Measurements from ENCODE around the gene GALP. TPM values are rescaled to one million over a fixed set of nuclear protein-coding genes. Genes with fewer than 3 reads are reported as not detected.
"Not testable (repeated sequence)": the region's sequence is repeated elsewhere in the genome, so short reads cannot be mapped to it uniquely, and the experiment has no call there.

GALP gene
- total RNA-seq, 1 donor from 2014 or later = not detected

GRCh38 chr19:56218961-56219360 is 43.2 kb downstream of the GALP start:
- TF ChIP-seq, protein P1, sequence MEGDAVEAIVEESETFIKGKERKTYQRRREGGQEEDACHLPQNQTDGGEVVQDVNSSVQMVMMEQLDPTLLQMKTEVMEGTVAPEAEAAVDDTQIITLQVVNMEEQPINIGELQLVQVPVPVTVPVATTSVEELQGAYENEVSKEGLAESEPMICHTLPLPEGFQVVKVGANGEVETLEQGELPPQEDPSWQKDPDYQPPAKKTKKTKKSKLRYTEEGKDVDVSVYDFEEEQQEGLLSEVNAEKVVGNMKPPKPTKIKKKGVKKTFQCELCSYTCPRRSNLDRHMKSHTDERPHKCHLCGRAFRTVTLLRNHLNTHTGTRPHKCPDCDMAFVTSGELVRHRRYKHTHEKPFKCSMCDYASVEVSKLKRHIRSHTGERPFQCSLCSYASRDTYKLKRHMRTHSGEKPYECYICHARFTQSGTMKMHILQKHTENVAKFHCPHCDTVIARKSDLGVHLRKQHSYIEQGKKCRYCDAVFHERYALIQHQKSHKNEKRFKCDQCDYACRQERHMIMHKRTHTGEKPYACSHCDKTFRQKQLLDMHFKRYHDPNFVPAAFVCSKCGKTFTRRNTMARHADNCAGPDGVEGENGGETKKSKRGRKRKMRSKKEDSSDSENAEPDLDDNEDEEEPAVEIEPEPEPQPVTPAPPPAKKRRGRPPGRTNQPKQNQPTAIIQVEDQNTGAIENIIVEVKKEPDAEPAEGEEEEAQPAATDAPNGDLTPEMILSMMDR (IDR thresholded peaks at IDR 0.05; ENCODE audit: borderline replicate concordance) = no peak
- intact Hi-C loops (cut with micrococcal nuclease) = no loop called here
- DNase-seq = no peak
- no peak overlapping the region for H3K4me3 ChIP-seq
- H3K27ac ChIP-seq (replicated peaks) = no peak overlapping the region
- peaks cover 9% of the 10 kb centered on the region for H3K4me1 ChIP-seq
- H3K36me3 ChIP-seq = peaks cover 11% of the 10 kb centered on the region
- H3K9me3 ChIP-seq (replicated peaks) = no peaks in the 10 kb centered on the region
- H3K27me3 ChIP-seq (ENCODE audit: low read depth) = peaks cover 49% of the 10 kb centered on the region

GRCh38 chr19:56221442-56221841 is 45.6 kb downstream of the GALP start:
- H3K9me3 ChIP-seq (replicated peaks); H3K4me1 ChIP-seq; H3K27ac ChIP-seq (replicated peaks); DNase-seq; H3K4me3 ChIP-seq; intact Hi-C loops (cut with micrococcal nuclease): not testable (repeated sequence)
- Histone ChIP-seq H3K36me3 (peaks cover 11% of the 10 kb centered on the region), H3K27me3 (ENCODE audit: low read depth) (peaks cover 26% of the 10 kb centered on the region)

- Histone ChIP-seq H3K9me3 (replicated peaks) (no peaks in the 10 kb centered on the region), H3K27ac (replicated peaks) (no peak overlapping the region), H3K4me3 (no peak overlapping the region), H3K36me3 (peaks cover 11% of the 10 kb centered on the region), H3K27me3 (ENCODE audit: low read depth) (peaks cover 22% of the 10 kb centered on the region), H3K4me1 (peaks cover 9% of the 10 kb centered on the region)
- DNase-seq = no peak
- intact Hi-C loops (cut with micrococcal nuclease) = no loop called here
- TF ChIP-seq, protein P1 (IDR thresholded peaks at IDR 0.05; ENCODE audit: borderline replicate concordance) = no peak
These were observed 46.0 kb downstream of the GALP start for GRCh38 chr19:56221851-56222250.

GRCh38 chr19:56222901-56223300 is 47.1 kb downstream of the GALP start:
- H3K4me1 ChIP-seq = no peaks in the 10 kb centered on the region
- H3K27me3 ChIP-seq (ENCODE audit: low read depth) = peaks cover 11% of the 10 kb centered on the region
- H3K36me3 ChIP-seq = peaks cover 11% of the 10 kb centered on the region
- no peak for DNase-seq
- TF ChIP-seq, protein P1 (IDR thresholded peaks at IDR 0.05; ENCODE audit: borderline replicate concordance) = no peak
- intact Hi-C loops (cut with micrococcal nuclease) = no loop called here
- no peaks in the 10 kb centered on the region for H3K9me3 ChIP-seq (replicated peaks)
- no peak overlapping the region for H3K27ac ChIP-seq (replicated peaks)
- H3K4me3 ChIP-seq = no peak overlapping the region

DNA sequence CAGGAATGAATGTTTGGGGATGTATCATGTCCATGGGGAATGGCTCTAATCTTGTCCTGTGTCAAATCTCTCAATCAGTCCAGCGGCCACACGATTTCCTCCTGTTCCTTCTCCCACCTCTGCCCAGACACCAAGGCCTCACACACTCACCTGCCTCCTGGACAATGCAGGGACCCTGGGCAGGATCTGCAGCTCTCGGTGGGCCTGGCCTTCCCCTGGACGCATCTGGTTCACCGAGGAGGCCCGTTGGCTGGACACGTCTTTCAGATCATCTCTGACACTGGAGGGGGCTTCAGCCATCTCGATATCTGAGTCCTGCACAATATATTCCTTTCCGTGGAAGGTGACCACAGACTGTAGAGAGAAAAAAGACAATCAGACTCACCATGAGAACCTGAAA is 47.7 kb downstream of the GALP start:
- TF ChIP-seq, protein P1 (IDR thresholded peaks at IDR 0.05; ENCODE audit: borderline replicate concordance) = no peak
- DNase-seq = no peak
- peaks cover 6% of the 10 kb centered on the region for H3K27me3 ChIP-seq (ENCODE audit: low read depth)
- intact Hi-C loops (cut with micrococcal nuclease) = no loop called here
- H3K27ac ChIP-seq (replicated peaks) = no peak overlapping the region
- no peak overlapping the region for H3K4me3 ChIP-seq
- no peaks in the 10 kb centered on the region for H3K4me1 ChIP-seq
- no peaks in the 10 kb centered on the region for H3K9me3 ChIP-seq (replicated peaks)
- peaks cover 11% of the 10 kb centered on the region for H3K36me3 ChIP-seq

Other genes starting within 250 kb of the GALP start
- gene NLRP13, start 243.7 kb upstream of the GALP start, total RNA-seq = not detected
- not detected for gene NLRP8, start 228.2 kb upstream of the GALP start, total RNA-seq
- gene NLRP5, start 189.2 kb upstream of the GALP start, total RNA-seq = not detected
- 31.8 TPM for gene ZNF787, start 54.7 kb upstream of the GALP start, total RNA-seq
- 19.2 TPM for gene ZNF444, start 34.7 kb upstream of the GALP start, total RNA-seq
- gene ZSCAN5B, start 21.8 kb downstream of the GALP start, total RNA-seq = not detected
- gene ZSCAN5C, start 26.3 kb downstream of the GALP start, total RNA-seq = not detected
- gene EDDM13, start 96.7 kb downstream of the GALP start, total RNA-seq = 0.55 TPM
- gene ZSCAN5A, start 138.8 kb downstream of the GALP start, total RNA-seq = 16.7 TPM
- 4.4 TPM for gene ZNF582, start 217.5 kb downstream of the GALP start, total RNA-seq
- 7.0 TPM for gene ZNF583, start 228.3 kb downstream of the GALP start, total RNA-seq

All from left ventricle myocardium inferior (tissue), 1 donor.